ENCODE measurements around the gene LPCAT4.

- TF ChIP-seq CTCF (IDR thresholded peaks at IDR 0.05) = no peak
- no peak for TF ChIP-seq POLR2A (IDR thresholded peaks at IDR 0.05)
These were observed 3.0 kb downstream of the LPCAT4 start for GRCh38 chr15:34364041-34364440.
